ENCODE results near the gene DTNB. TPM values are rescaled to one million over a fixed set of nuclear protein-coding genes. Genes with fewer than 3 reads are reported as not detected.
A peak's percentile ranks its signal among the peaks of the same experiment; 100 is the strongest.

DTNB gene
- total and polyA plus RNA-seq, 2 of the 4 experiments (the other 2 are of a cell fraction): 3.8 to 5.3 TPM

GRCh38 chr2:25592766-25593292, 80.5 kb downstream of the DTNB start:
- no peak overlapping the region for H2AK9ac ChIP-seq (replicated peaks; ENCODE audit: low read depth, low read length, poor library complexity)
- H4K5ac ChIP-seq (ENCODE audit: low read depth, low read length): no peak overlapping the region
- in situ Hi-C loops (cut with MboI; ENCODE audit: low sequenced_read_pairs) (no loop called here), intact Hi-C loops (cut with micrococcal nuclease) (no loop called here), dilution Hi-C loops (cut with HindIII; ENCODE audit: low sequenced_read_pairs, unreplicated experiment) (no loop called here)
- WGBS, 2 experiments (ENCODE audit: extremely low coverage in 2 of 2, insufficient read length in 1 of 2): 93% methylated on average over 3 of the region's 8 CpGs; no CpG with 5 or more reads in 1 of the 2 experiments
- H3K4me1 ChIP-seq (ENCODE audit: control insufficient read depth, insufficient read depth, low read length): peaks cover 4% of the 10 kb centered on the region; the same call in 1 of the 2 replicates
- no peak overlapping the region for H3K4me2 ChIP-seq (ENCODE audit: low read depth, low read length)
- H4K20me1 ChIP-seq (ENCODE audit: insufficient read depth, low read length): no peaks in the 10 kb centered on the region
- H4K8ac ChIP-seq (ENCODE audit: low read depth in 2 of 2, low read length in 2 of 2): no peak overlapping the region
- H3K36me3 ChIP-seq (ENCODE audit: control insufficient read depth, insufficient read depth, low read length): no peaks in the 10 kb centered on the region
- H3K23ac ChIP-seq (ENCODE audit: low read depth, low read length): no peak overlapping the region
- no peak overlapping the region for H3K9ac ChIP-seq (ENCODE audit: low read depth, low read length)
- H2BK120ac ChIP-seq (ENCODE audit: low read depth, low read length): no peak overlapping the region
- H3K79me1 ChIP-seq (ENCODE audit: low read depth in 1 of 2, low read length in 2 of 2): no peaks in the 10 kb centered on the region
- H3K56ac ChIP-seq (ENCODE audit: extremely low read depth, insufficient read depth, low read length): no peak overlapping the region
- H3K4ac ChIP-seq (ENCODE audit: low read depth, low read length): no peak overlapping the region
- no peak overlapping the region for H3K27ac ChIP-seq (ENCODE audit: insufficient read depth, low read length)
- ATAC-seq (ENCODE audit: low read depth): no peak
- H3K4me3 ChIP-seq (ENCODE audit: insufficient read depth, low read depth, low read length): no peak overlapping the region
- H3K9me3 ChIP-seq (ENCODE audit: control insufficient read depth, insufficient read depth, low read length): no peaks in the 10 kb centered on the region
- TF ChIP-seq CTCF (conservative IDR thresholded peaks at IDR 0.05; ENCODE audit: low read depth, low read length): no peak
- TF ChIP-seq RFX5 (IDR thresholded peaks at IDR 0.05; ENCODE audit: low read depth, low read length): no peak
- TF ChIP-seq BHLHE40 (IDR thresholded peaks at IDR 0.05; ENCODE audit: low read depth, low read length): no peak
- no peak for TF ChIP-seq MAZ (IDR thresholded peaks at IDR 0.05; ENCODE audit: borderline replicate concordance, low read depth, low read length)
- no peak for TF ChIP-seq ELK1 (IDR thresholded peaks at IDR 0.05; ENCODE audit: borderline replicate concordance, low read depth, low read length)
- no peak for TF ChIP-seq MXI1 (IDR thresholded peaks at IDR 0.05; ENCODE audit: borderline replicate concordance, low read depth, low read length)
- TF ChIP-seq FOS (IDR thresholded peaks at IDR 0.05; ENCODE audit: low read depth, low read length): no peak
- TF ChIP-seq POLR2A (IDR thresholded peaks at IDR 0.05; ENCODE audit: low read depth, low read length): no peak
- no peak for TF ChIP-seq MAFK (IDR thresholded peaks at IDR 0.05; ENCODE audit: low read depth, low read length)
- no peak for TF ChIP-seq RAD21 (IDR thresholded peaks at IDR 0.05; ENCODE audit: low read length)
- H2AK5ac ChIP-seq (ENCODE audit: low read depth, low read length): no peak overlapping the region
- no TSS peak for BruUV-seq (replicated peaks)
- CTCF ChIA-PET: no interaction called here
- DNase-seq: no peak
- POLR2A ChIA-PET (ENCODE audit: unreplicated experiment): no interaction called here
- H2AFZ ChIP-seq (replicated peaks; ENCODE audit: low read length, poor library complexity): peak overlapping the region; percentile 4
- H2BK15ac ChIP-seq (ENCODE audit: low read depth, low read length): no peak overlapping the region
- no peak overlapping the region for H3K18ac ChIP-seq (ENCODE audit: low read depth, low read length)
- H3K14ac ChIP-seq (replicated peaks; ENCODE audit: low read depth, low read length): no peak overlapping the region
- peaks cover 1% of the 10 kb centered on the region; the same call in 1 of the 2 replicates for H3K9me1 ChIP-seq (ENCODE audit: insufficient read depth, low read length)
- H2BK20ac ChIP-seq (ENCODE audit: low read depth, low read length): no peak overlapping the region
- no peaks in the 10 kb centered on the region for H3K27me3 ChIP-seq (ENCODE audit: control insufficient read depth, insufficient read depth, low read length)
- no peak overlapping the region for H4K91ac ChIP-seq (ENCODE audit: insufficient read depth, low read depth, low read length)
- H2BK5ac ChIP-seq (ENCODE audit: low read depth, low read length, poor library complexity, severe bottlenecking): no peak overlapping the region
